K562 (cell line): Measurements from ENCODE around the gene FYB1. TPM values are rescaled to one million over a fixed set of nuclear protein-coding genes. Genes with fewer than 3 reads are reported as not detected.

Experiments used
- ATAC-seq: fragments of 200-7000 bp; cut with Tn5 transposase; 3 replicates; pipeline ENCODE4 v1.9.1; 2020; ENCODE audit warnings: moderate library complexity
- BruUV-seq: library from RNA; stranded (reverse); fragments of 400-500 nt; replicated peaks from 2 replicates; lab custom pipeline; 2021; lab: Mats Ljungman, UMichigan
- CTCF ChIA-PET: fragments of 300-600 bp; formaldehyde crosslinking; extraction: SDS; loops from one replicate; lab custom pipeline; 2021; ENCODE audit warnings: low intra/inter-chr PET ratio; lab: Yijun Ruan, JAX
- POLR2A ChIA-PET: fragments of 300-600, 350-650 bp; sonication (Branson Sonifier 250); formaldehyde crosslinking; extraction: SDS; loops from one replicate; lab custom pipeline; 2021; ENCODE audit warnings: antibody characterized with exemption, inconsistent platforms; lab: Yijun Ruan, JAX
- DNase-seq, 4 experiments: peaks; one replicate each; pipeline versions ENCODE4 v3.0.0 to v3.0.0-alpha.2; 2011 to 2018; ENCODE audit warnings: low spot score in 3 of 4, mixed read lengths in 3 of 4; ENCODE audit errors: extremely low read depth in 1 of 4
- FAIRE-seq: peaks from 2 replicates; lab custom pipeline; 2011; peaks lifted over from hg19 to GRCh38; lab: Jason Lieb, UNC
- H2AFZ ChIP-seq: 2 replicates; pipeline ENCODE4 v1.6.0; 2011; ENCODE audit warnings: low read depth, low read length, control low read depth, inconsistent platforms
- H3K27ac ChIP-seq: fragments of 200-600 bp; 3 replicates; pipeline ENCODE4 v1.8.0; 2011; ENCODE audit warnings: low read depth, mild to moderate bottlenecking, control low read depth, inconsistent platforms, low read length, moderate library complexity, mixed read lengths; ENCODE audit errors: extremely low read depth
- H3K27me3 ChIP-seq, 2 experiments: fragments of 300-600 bp in 1 of 2; 2 replicates in 1 of 2; 3 replicates in 1 of 2; pipeline versions ENCODE4 v1.6.0 to v1.8.0; 2011; ENCODE audit warnings: inconsistent platforms in 2 of 2, low read length in 2 of 2, mild to moderate bottlenecking in 1 of 2, mixed read lengths in 1 of 2, moderate library complexity in 1 of 2; ENCODE audit not compliant: control insufficient read depth in 2 of 2, insufficient read depth in 2 of 2
- H3K36me3 ChIP-seq: fragments of 300-600 bp; 3 replicates; pipeline ENCODE4 v1.8.0; 2011; ENCODE audit warnings: mild to moderate bottlenecking, low read length, inconsistent platforms; ENCODE audit not compliant: control insufficient read depth, insufficient read depth
- H3K4me1 ChIP-seq, 2 experiments: fragments of 200-600 bp in 1 of 2; replicated peaks in 1 of 2; 2 replicates in 1 of 2; 3 replicates in 1 of 2; pipeline versions ENCODE4 v1.5.1 to v1.8.0; 2011; ENCODE audit warnings: inconsistent platforms in 2 of 2, low read length in 2 of 2, mild to moderate bottlenecking in 1 of 2, mixed read lengths in 1 of 2, moderate library complexity in 1 of 2; ENCODE audit not compliant: control insufficient read depth in 2 of 2, insufficient read depth in 2 of 2
- H3K4me2 ChIP-seq: 2 replicates; pipeline ENCODE4 v1.6.1; 2011; ENCODE audit warnings: low read length, control low read depth, inconsistent platforms, mixed read lengths; ENCODE audit not compliant: insufficient read depth
- H3K4me3 ChIP-seq: fragments of 200-600 bp; sonication (generic), shearing (Covaris generic); 2 replicates; pipeline ENCODE4 v1.5.1; 2016; ENCODE audit warnings: control low read depth, inconsistent platforms
- H3K79me2 ChIP-seq: fragments of 200-600 bp; 3 replicates; pipeline ENCODE4 v1.8.0; 2011; ENCODE audit warnings: low read length, inconsistent platforms; ENCODE audit not compliant: control insufficient read depth, insufficient read depth
- H3K9ac ChIP-seq, 2 experiments: 2 replicates each; pipeline versions ENCODE4 v1.6.0 to v1.6.1; 2011; ENCODE audit warnings: low read depth in 2 of 2, low read length in 2 of 2, control low read depth in 1 of 2, inconsistent platforms in 1 of 2, mild to moderate bottlenecking in 1 of 2, mixed read lengths in 1 of 2; ENCODE audit not compliant: insufficient read depth in 1 of 2
- H3K9me1 ChIP-seq: one replicate; pipeline ENCODE4 v1.6.0; 2011; ENCODE audit warnings: inconsistent platforms, mild to moderate bottlenecking, low read length, moderate library complexity; ENCODE audit not compliant: control insufficient read depth, insufficient read depth
- H3K9me3 ChIP-seq: replicated peaks from 2 replicates; pipeline ENCODE4 v1.5.1; 2011; ENCODE audit warnings: low read depth, low read length, inconsistent platforms; ENCODE audit not compliant: control insufficient read depth, insufficient read depth
- H4K20me1 ChIP-seq: replicated peaks from 2 replicates; pipeline ENCODE4 v1.6.1; 2011; ENCODE audit warnings: low read length, inconsistent platforms, mixed read lengths; ENCODE audit not compliant: control insufficient read depth, insufficient read depth
- CBFA2T2 ChIP-seq: fragments of 450-650 bp; conservative IDR thresholded peaks from 2 replicates; pipeline ENCODE4 v1.6.1; 2017; ENCODE audit warnings: mild to moderate bottlenecking
- GTF3C2 ChIP-seq: IDR thresholded peaks from 3 replicates; pipeline ENCODE4 v1.6.1; 2011; ENCODE audit warnings: borderline replicate concordance, mild to moderate bottlenecking, moderate library complexity; ENCODE audit not compliant: insufficient read length; ENCODE audit errors: extremely low read depth
- HBP1 ChIP-seq: fragments of 450-650 bp; formaldehyde crosslinking; IDR thresholded peaks from 2 replicates; pipeline ENCODE4 v1.4.0; 2022; ENCODE audit warnings: missing genetic modification characterization
- LEF1 ChIP-seq: fragments of 450-650 bp; IDR thresholded peaks from 2 replicates; pipeline ENCODE4 v1.6.1; 2016; ENCODE audit warnings: mild to moderate bottlenecking
- MYNN ChIP-seq, 2 experiments: sonication (generic); formaldehyde crosslinking in 1 of 2; IDR thresholded peaks; 2 replicates each; pipeline versions ENCODE4 v1.5.0 to v1.6.1; 2016 to 2020; ENCODE audit warnings: antibody characterized with exemption in 1 of 2, missing genetic modification reagents in 1 of 2
- NR2C2 ChIP-seq, 2 experiments: fragments of 200-800 bp in 1 of 2; sonication (Bioruptor generic) in 1 of 2; sonication (generic) in 1 of 2; formaldehyde crosslinking in 1 of 2; IDR thresholded peaks; 2 replicates each; pipeline versions ENCODE4 v1.6.1 to v1.8.0; 2016 to 2022; ENCODE audit warnings: mild to moderate bottlenecking in 1 of 2, missing compliant biosample characterization in 1 of 2, missing genetic modification characterization in 1 of 2, missing genetic modification reagents in 1 of 2
- SIX5 ChIP-seq, 2 experiments: IDR thresholded peaks; 2 replicates each; pipeline ENCODE4 v1.6.1; 2011; ENCODE audit warnings: low read length in 2 of 2, borderline replicate concordance in 1 of 2, low read depth in 1 of 2, mild to moderate bottlenecking in 1 of 2, moderate library complexity in 1 of 2; ENCODE audit not compliant: insufficient read depth in 1 of 2
- ZBTB2 ChIP-seq: fragments of 450-650 bp; IDR thresholded peaks from 2 replicates; pipeline ENCODE4 v1.6.1; 2016; ENCODE audit warnings: antibody characterized with exemption
- ZBTB5 ChIP-seq: fragments of 450-650 bp; IDR thresholded peaks from 2 replicates; pipeline ENCODE4 v1.6.1; 2017; ENCODE audit warnings: antibody characterized with exemption
- ZNF280A ChIP-seq: fragments of 450-650 bp; IDR thresholded peaks from 2 replicates; pipeline ENCODE4 v1.6.1; 2018; ENCODE audit warnings: mild to moderate bottlenecking, low read depth; ENCODE audit not compliant: partially characterized antibody
- ZNF77 ChIP-seq: fragments of 250-450 bp; sonication (Bioruptor Pico); IDR thresholded peaks from 2 replicates; pipeline ENCODE4 v1.5.0; 2020
- ZNF778 ChIP-seq: fragments of 450-650 bp; formaldehyde crosslinking; IDR thresholded peaks from 2 replicates; pipeline ENCODE4 v1.4.0; 2020; ENCODE audit warnings: mild to moderate bottlenecking, moderate library complexity
- WGBS: fragments of 100-300 bp; shearing (Covaris generic); methylation state at CpG from one replicate; pipeline ENCODE4 v1.1.6; 2016; ENCODE audit warnings: low coverage, mixed read lengths; ENCODE audit not compliant: insufficient coverage; ENCODE audit errors: missing lambda C conversion rate; 5-methylcytosine and 5-hydroxymethylcytosine counted together
- in situ Hi-C: fragments of 300-500 bp; cut with MboI; formaldehyde crosslinking; loops from 4 replicates; pipeline ENCODE4 v1.15.0; 2018; ENCODE audit warnings: inconsistent platforms, mixed read lengths
- intact Hi-C: fragments of 100-400 bp; cut with micrococcal nuclease; formaldehyde crosslinking; loops from 2 replicates; pipeline ENCODE4 v1.14.2; 2022
- polyA plus RNA-seq, 8 experiments: library from polyadenylated mRNA; depleted of rRNA in 4 of 8; stranded (reverse) in 5 of 8; unstranded in 3 of 8; fragments of >200 nt; fragmentation: Nextera tagmentation in 2 of 8; fragmentation: Illumina TruSeq in 1 of 8; extraction: Ambion mirVana in 2 of 8; extraction: Trizol in 1 of 8; gene quantifications; 2 replicates each; pipeline versions ENCODE4 v1.2.1 to v1.2.3, GENCODE V29; 2011 to 2014; ENCODE audit warnings: inconsistent platforms in 1 of 8, missing spikeins in 1 of 8
- total RNA-seq, 7 experiments: library from RNA; depleted of rRNA in 6 of 7; stranded (reverse); fragments of >200 nt in 6 of 7; fragmentation: Illumina TruSeq in 2 of 7; extraction: Trizol in 2 of 7; gene quantifications; 2 replicates each; pipeline versions ENCODE4 v1.2.1 to v1.2.3, GENCODE V29; 2011 to 2021; ENCODE audit warnings: low replicate concordance in 1 of 7

The FYB1 gene
- total and polyA plus RNA-seq, 9 of the 15 experiments (the other 6 are each of a cell fraction or from before 2014, with no cell fraction given) = 4.7 to 31.5 (median 9.7) TPM

- DNase-seq (no peak), ATAC-seq (no peak), FAIRE-seq (no peak)
- H3K4me2 ChIP-seq = no peak overlapping the region
- POLR2A ChIA-PET = interaction anchor here (0.8 kb wide), 1 partner anchor 22 kb away, joined by 4 read pairs; no protein-coding TSS in a partner anchor
- CTCF ChIA-PET = no interaction called here
- H2AFZ ChIP-seq = no peak overlapping the region
- H3K4me3 ChIP-seq = no peak overlapping the region
- H3K9me3 ChIP-seq = no peaks in the 10 kb centered on the region
- H3K9ac ChIP-seq = no peak overlapping the region
- in situ Hi-C loops = no loop called here
- no peaks in the 10 kb centered on the region for H3K9me1 ChIP-seq
- H3K79me2 ChIP-seq = no peaks in the 10 kb centered on the region
- no peaks in the 10 kb centered on the region for H3K27me3 ChIP-seq
- H4K20me1 ChIP-seq = no peaks in the 10 kb centered on the region
- BruUV-seq = no TSS peak
- H3K36me3 ChIP-seq = no peaks in the 10 kb centered on the region
- 34% methylated on average over 2 of the region's 2 CpGs for WGBS
- intact Hi-C loops = no loop called here
- no peak overlapping the region for H3K27ac ChIP-seq
- peaks cover 0 to 9% of the 10 kb centered on the region in 2 experiments; a peak in 2 of 5 replicates for H3K4me1 ChIP-seq
- TF ChIP-seq GTF3C2 (no peak), ZNF280A (no peak), HBP1 (CRISPR knock-in tag) (no peak), CBFA2T2 (no peak), ZNF778 (CRISPR knock-in tag) (no peak), MYNN (IDR thresholded peaks at IDR 0.05) (no peak), MYNN (CRISPR knock-in tag; IDR thresholded peaks at IDR 0.05) (no peak), ZNF77 (CRISPR knock-in tag) (no peak), ZBTB2 (no peak), LEF1 (no peak), SIX5 (IDR thresholded peaks at IDR 0.05; ENCODE audit: borderline replicate concordance in 1 of 2, insufficient read depth in 1 of 2, low read depth in 1 of 2, low read length in 2 of 2) (no peak), ZBTB5 (no peak), NR2C2 (CRISPR knock-in tag; IDR thresholded peaks at IDR 0.05) (no peak), NR2C2 (tag; IDR thresholded peaks at IDR 0.05) (no peak)
Observed at GRCh38 chr5:39262981-39263380, 43.6 kb upstream of the FYB1 start.
